Mesothelial cell of epicardium (in vitro differentiated cells): ENCODE data around the gene KIRREL2. TPM values are rescaled to one million over a fixed set of nuclear protein-coding genes. Genes with fewer than 3 reads are reported as not detected.
A peak's percentile ranks its signal among the peaks of the same experiment; 100 is the strongest.

Source experiments
- DNase-seq, 2 experiments: peaks; one replicate each; pipeline ENCODE4 v3.0.0; 2021; ENCODE audit warnings: low spot score in 2 of 2; ENCODE audit not compliant: unreplicated experiment in 2 of 2
- H3K27ac Mint-ChIP-seq: 2 replicates; pipeline ENCODE4 v1.8.0; 2021; ENCODE audit warnings: mixed read lengths
- H3K27me3 Mint-ChIP-seq: 2 replicates; pipeline ENCODE4 v1.8.0; 2021; ENCODE audit warnings: low read depth, mixed read lengths
- H3K36me3 Mint-ChIP-seq: 2 replicates; pipeline ENCODE4 v1.8.0; 2021; ENCODE audit warnings: mixed read lengths
- H3K4me1 Mint-ChIP-seq: 2 replicates; pipeline ENCODE4 v1.8.0; 2021; ENCODE audit warnings: mixed read lengths
- H3K4me3 Mint-ChIP-seq: 2 replicates; pipeline ENCODE4 v1.8.0; 2021; ENCODE audit warnings: mild to moderate bottlenecking, moderate library complexity, mixed read lengths
- H3K9me3 Mint-ChIP-seq: 2 replicates; pipeline ENCODE4 v1.8.0; 2021; ENCODE audit warnings: mixed read lengths
- CTCF ChIP-seq: fragments of 200-600 bp; sonication (generic); IDR thresholded peaks from one replicate; pipeline ENCODE4 v1.5.0; 2021; ENCODE audit warnings: antibody characterized with exemption; ENCODE audit not compliant: unreplicated experiment
- total RNA-seq: library from RNA; stranded (reverse); gene quantifications from 3 replicates; pipeline ENCODE4 v1.2.1, GENCODE V29; 2021

KIRREL2 gene
- total RNA-seq, 1 donor from 2014 or later = 1.4 TPM

- no peak overlapping the region for H3K4me3 Mint-ChIP-seq
- H3K36me3 Mint-ChIP-seq = no peaks in the 10 kb centered on the region
- DNase-seq = no peak
- TF ChIP-seq CTCF = no peak
- H3K4me1 Mint-ChIP-seq = peaks cover 17% of the 10 kb centered on the region
- H3K27me3 Mint-ChIP-seq = peaks cover 78% of the 10 kb centered on the region
- H3K9me3 Mint-ChIP-seq = no peaks in the 10 kb centered on the region
- no peak overlapping the region for H3K27ac Mint-ChIP-seq
Observed at GRCh38 chr19:35843676-35844481, 12.8 kb upstream of the KIRREL2 start.

GRCh38 chr19:35844482-35845214 is 12.1 kb upstream of the KIRREL2 start:
- Mint-ChIP-seq H3K9me3 (no peaks in the 10 kb centered on the region), H3K4me3 (peak overlapping the region; percentile 46), H3K4me1 (peaks cover 17% of the 10 kb centered on the region), H3K36me3 (no peaks in the 10 kb centered on the region), H3K27me3 (peaks cover 86% of the 10 kb centered on the region), H3K27ac (no peak overlapping the region)
- DNase-seq = no peak
- no peak for TF ChIP-seq CTCF

DNA sequence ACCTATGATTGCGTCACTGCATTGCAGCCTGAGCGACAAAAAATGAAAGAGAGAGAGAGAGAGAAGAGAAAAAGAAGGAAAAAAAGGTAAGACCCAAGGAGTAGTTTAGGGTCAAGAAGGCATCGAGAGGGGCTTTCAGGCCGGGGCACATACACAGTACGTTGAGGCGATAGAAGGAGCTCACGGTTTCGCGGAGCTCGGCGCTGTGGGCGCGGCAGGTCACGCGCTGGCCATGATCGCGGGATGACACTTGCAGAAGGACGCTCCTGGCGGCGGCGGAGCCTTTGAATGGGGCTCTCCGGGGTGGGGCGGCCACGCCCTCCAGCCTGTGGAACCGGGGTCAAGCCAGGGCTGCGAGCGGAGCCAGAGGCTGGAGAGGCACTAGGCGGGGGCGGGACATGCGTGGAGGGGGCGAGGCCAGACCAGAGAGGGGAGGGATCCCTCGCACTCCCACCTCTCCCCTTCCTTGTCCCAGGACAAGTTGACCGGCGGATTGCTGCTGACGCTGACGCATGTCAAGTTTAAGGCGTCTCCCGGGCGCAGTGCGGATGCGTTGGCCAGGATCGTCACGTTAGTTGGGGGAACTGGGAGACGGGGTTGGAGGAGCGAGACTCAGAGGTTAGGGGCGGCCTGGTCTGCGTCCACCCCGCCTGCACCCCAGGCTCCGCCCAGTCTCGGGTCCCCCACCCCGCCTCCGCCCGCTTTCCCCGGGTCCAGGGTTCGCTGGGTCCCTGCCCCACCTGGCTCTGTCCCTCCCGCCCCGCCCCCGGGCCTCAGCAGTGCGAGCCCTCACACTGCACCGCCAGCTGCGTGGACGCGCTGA is 11.3 kb upstream of the KIRREL2 start:
- no peak overlapping the region for H3K27ac Mint-ChIP-seq
- DNase-seq = no peak
- peaks cover 17% of the 10 kb centered on the region for H3K4me1 Mint-ChIP-seq
- no peaks in the 10 kb centered on the region for H3K36me3 Mint-ChIP-seq
- no peaks in the 10 kb centered on the region for H3K9me3 Mint-ChIP-seq
- TF ChIP-seq CTCF = no peak
- peak overlapping the region; percentile 46 for H3K4me3 Mint-ChIP-seq
- peaks cover 94% of the 10 kb centered on the region for H3K27me3 Mint-ChIP-seq

DNA sequence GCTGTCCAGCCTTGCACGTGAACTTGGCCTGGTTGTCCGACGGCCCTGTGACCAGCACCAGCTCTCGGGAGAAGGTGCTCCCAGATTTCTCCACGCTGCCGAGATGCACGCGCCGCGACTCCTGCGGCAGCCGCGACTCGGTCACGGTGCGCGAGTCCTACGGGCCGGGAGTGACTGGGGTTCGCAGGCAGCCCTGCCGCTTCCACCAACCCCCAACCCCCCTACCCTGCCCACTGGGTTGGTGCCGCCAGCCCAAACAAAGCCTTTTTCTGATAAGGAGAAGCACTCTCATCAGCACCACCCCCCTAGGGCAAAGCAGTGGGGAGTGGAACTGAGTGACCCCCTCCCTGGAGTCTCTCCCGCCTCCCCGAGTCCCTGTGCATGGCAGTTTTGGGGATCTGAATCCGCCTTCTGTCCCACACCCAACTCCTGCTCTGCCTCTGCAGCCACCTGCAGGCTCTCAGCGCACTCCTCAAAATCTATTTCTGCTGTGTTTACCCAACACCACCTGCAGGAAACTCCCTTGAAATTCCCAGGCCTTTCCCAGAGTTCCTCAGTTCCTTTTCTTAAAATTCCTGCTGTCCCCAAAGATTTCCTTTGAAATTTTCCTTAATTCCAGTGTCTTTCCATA is 10.6 kb upstream of the KIRREL2 start:
- peak overlapping the region; percentile 53 for H3K4me3 Mint-ChIP-seq

More for the DNA sequence above, 10.6 kb upstream of the KIRREL2 start:
- TF ChIP-seq CTCF = no peak
- Mint-ChIP-seq H3K27me3 (peaks cover 97% of the 10 kb centered on the region), H3K9me3 (no peaks in the 10 kb centered on the region), H3K36me3 (no peaks in the 10 kb centered on the region), H3K4me1 (peaks cover 17% of the 10 kb centered on the region), H3K27ac (no peak overlapping the region)
- DNase-seq = no peak
